ENCODE measurements around the gene BRINP3.
"Not testable (repeated sequence)": the region's sequence is repeated elsewhere in the genome, so short reads cannot be mapped to it uniquely, and the experiment has no call there.

The BRINP3 gene

DNA sequence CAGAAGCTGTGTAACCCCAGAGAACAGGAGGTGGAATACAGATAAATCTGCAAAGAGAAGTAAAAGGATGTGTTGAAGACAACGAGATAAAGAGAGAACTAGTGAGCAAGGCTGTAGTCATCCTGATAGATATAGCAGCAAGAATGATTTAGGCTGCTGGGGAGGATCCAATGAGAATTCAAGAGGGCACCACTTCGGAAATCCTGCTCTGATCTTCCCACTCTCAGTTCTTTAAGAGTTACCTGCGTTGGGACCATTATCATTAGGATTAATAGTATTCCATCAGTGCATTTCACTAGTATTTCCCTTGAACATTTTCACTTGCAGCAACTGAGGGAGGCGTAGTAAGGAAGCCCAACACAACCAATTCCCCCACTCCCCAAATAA lies at the start of gene BRINP3:
BRINP3 (minus strand) TSS at position 103 of the 387 bp plus-strand sequence.
- DNase-seq = no peak

DNA sequence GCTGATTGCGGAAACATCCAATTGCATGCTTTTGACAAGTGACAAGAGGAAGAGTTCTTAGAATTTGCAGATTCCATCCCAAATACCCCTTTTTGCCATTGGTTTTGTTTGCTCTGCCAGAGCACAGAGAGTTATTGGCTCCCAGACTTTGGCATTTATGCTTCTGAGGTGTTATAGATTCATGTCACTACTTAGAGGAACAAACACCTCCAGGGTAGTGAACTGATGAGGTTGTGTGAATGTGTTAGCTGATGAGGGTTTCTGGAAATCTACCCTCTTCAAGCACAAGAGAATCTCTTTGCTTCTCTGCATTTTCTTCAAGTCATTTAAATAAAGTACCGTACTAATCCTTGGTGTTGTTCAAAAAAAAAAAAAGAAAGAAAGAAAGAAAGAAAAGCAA lies 33.9 kb upstream of the BRINP3 start:
- DNase-seq = no peak

DNA sequence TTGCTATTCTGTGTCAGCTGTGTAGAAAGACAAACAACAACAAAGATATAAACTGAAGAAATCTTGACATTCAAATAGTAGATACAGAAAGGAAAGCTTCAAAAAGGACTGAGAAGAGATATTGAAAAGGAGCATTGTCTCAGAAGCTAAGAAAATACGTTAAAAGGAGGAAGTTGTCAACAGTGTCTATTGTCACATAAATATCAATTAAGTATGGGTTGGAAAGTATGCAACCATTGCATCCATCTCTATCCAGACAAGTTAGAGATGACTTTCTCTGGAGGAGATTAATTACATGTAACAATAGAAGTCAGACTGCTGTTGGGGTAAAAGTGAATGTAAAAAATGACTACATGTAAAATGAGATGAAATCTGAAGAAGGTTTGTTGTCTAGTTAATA lies 29.7 kb upstream of the BRINP3 start:
- DNase-seq = no peak

DNA sequence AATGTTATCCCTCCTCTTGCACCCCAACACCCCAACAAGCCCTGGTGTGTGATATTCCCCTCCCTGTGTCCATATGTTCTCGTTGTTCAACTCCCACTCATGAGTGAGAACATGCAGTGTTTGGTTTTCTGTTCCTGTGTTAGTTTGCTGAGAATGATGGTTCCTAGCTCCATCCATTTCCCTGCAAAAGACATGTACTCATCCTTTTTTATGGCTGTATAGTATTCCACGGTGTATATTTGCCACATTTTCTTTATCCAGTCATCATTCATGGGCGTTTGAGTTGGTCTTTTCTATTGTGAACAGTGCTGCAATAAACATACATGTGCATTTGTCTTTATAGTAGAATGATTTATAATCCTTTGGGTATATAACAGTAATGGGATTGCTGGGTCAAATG lies 26.9 kb upstream of the BRINP3 start:
- DNase-seq = not testable (repeated sequence)

DNA sequence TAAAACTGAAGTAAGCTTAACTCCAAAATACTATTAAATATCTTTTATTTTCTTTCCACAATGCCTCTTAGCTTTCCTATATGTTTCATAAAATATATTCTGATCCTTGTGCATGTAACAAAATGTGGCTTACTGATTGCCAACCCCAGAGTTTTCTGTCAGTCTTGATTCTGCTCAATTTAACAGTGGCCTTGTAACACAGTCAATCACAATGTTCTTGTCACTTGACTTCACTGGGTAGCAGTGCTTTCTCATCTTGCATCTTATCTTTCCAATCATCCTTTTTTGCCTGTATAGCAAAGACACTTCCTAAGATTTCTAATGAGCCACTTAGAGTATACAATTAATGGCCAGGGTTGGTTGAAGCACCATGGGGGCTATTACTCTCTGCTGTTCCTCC lies 19.9 kb upstream of the BRINP3 start:
- DNase-seq = no peak

DNA sequence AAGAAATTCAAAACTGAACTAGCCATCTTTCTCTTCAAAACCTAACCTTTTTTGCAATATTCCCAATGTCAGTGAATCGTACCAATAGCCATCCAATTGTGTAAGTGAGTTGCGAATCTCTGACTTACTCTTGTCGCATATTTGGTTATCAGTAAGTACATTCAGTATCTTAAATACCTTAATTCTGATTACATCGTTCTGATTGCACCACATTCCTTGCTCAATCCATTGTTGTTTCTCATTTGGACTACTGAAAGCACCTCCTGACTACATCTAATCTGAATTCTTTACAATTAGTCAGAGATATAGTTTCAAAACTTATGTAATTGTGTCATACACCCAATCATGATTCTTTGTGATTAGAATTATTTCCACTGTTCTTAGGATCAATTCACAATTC lies 16.8 kb upstream of the BRINP3 start:
- no peak for DNase-seq

DNA sequence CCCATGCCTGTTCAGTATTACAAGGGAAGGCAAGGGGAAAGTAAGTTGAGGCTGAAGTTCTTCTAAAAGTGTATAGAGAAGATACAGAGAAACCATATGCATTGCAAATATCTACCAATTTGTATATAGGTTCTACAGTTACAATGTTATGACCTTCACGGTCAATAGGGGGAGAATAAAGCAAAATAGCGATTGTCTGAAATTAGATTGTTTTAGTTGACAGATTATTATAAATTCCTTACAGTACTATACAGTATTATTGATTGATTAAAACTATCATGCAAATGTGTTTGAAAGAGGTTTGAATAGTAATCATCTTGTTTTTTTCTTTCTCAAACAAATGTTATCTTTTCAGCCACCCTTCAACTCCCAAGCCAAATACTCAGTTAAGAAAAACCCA lies 13.7 kb upstream of the BRINP3 start:
- DNase-seq = no peak

DNA sequence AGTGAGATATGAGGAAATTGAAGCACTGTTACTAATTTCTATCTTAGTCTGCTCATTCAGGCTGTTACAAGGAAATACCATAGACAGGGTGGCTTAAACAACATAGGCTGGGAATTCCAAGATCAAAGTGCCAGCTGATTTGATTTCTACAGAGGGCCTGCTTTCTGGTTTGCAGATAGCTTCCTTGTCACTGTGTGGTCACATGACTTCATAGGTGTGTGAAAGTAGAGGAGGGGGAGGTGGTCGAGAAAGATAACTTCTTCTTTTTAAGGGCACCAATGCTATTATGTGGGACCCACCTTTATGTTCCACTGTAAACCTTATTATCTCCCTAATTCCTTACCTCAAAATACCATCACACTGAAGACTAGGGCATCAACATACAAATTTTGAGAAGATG lies 6.4 kb upstream of the BRINP3 start:
- DNase-seq = no peak

DNA sequence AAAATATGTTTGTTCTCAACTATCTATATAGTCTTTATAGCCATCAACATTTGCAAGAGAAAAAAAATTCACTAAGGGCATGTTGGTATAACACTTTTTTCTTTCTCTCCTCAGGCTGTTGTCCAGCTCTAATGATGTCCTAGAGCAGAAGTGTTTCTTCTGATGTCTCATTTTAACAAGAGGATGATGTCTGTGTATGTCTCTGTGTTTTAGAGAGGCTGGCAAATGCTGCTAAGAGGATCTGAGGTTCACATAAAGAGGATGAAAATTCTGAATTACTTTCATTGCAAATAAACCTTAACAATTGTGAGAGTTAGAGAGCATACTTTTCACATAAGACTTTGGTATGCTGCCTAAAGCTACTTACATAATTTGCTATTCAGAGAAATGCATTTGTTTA lies 2.6 kb upstream of the BRINP3 start:
- no peak for DNase-seq

DNA sequence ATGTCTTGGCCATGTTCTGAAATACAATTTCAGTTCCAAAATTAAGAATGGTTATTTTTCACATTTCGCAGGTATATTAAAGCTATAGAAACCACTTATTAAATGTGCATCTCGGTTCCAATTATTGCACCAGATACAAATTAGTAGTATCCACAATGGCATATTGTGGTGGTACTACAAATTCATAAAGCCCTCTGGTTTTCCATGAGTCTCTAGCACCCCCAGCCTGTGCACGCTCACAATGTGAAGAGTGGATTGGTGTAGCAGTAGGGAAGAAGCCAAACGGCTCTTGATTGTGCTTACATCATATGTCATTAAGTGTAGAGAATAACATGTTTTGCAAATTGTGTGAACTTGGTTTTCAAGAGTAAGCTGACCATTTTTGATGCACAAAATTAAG lies 1.9 kb upstream of the BRINP3 start:
- no peak for DNase-seq

DNA sequence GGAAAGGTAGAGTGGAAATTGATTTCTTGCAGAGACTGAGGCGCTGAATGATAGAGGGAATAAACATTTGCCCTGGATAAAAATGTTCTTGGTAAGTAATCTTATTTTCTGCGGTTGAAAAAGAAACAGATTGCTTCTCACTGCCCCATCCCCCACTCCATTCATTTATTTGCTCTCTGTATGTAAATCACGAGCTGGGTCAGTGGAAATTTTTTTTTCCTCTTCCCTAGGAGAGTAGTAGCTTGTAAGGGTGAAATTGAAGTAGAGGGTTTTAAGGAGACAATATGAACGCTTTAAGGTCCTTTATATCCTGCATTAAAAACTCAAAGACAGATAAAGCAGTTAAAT lies 1.4 kb upstream of the BRINP3 start:
- DNase-seq = no peak

DNA sequence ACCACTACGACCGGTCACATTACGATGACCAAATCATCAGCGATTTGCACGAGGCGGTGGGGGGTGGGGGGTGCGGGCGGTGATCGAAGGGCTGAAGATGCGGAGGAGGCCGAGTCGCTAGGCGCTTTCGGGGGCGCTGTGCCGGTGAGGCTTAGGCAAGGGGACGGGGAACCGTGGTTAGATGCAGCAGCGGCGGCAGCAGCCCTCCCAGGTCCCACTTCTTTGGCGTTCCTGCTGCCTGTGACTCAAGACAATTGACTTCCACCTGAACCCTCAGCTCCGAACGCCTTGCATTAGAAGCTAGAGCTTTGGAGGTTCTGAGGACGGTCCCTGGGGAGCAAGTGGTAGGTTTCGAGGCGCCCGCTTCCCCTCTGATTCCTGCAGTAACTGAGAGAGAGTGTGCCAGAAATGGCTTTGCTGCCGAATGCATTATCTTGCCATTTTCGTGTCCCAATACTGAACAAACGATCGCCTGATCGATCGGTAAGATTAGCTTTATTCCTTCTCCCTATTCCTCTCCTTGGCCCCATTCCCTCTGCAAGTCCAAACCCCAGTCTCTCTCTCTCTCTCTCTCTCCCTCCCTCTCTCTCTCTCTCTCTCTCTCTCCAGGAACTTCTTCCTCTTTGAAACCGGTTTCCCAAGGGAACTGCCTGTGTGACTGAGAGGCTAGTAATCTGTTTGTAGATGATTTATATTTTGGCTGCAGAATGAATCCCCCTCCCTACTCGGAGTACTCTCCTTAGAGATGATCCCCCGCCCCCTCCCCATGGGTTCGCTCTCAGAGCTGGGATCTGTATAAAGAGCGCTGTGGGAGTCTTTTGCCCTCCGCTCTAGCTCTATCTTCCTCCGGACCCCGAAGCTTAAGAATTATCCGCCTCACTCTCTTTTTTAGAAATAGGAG lies 735 bp upstream of the BRINP3 start:
- no peak for DNase-seq

DNA sequence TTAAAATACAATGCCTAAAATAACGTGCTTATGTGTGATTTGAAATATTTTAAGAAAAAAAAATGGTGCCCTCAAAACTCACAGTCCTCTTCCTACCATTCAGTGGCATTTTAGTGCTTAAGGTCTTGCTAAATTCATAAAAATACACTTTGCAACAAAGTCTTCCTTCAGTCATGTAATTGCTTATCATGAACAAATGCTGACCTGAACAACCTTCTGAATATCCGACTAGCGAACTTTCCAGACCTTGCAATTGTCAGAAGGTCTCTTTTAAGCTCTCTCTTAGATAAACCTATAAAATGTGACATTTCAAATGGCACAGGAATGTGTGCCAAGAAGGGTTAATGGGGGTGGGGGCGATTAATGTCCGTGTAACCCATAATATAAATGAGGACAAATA lies 858 bp downstream of the BRINP3 start:
- DNase-seq = no peak

DNA sequence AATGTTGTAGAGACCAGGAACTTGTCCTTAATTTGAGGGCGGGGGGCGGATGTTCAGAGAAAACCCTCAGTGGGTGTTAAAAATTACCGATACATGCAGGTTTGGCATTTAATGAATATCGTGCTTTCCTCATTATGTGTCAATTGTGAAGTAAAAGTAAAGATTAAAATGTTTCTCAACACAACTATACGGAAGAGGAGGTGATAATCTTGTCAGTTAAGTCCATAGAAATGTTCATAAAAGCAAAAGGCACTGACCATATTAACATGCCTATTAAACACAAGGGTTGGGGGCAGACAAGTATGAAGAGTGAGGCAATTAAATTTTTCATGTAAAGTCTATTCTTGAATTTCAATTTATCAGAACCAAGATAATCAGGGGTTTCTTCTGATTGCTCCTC lies 1.3 kb downstream of the BRINP3 start:
- DNase-seq = no peak

DNA sequence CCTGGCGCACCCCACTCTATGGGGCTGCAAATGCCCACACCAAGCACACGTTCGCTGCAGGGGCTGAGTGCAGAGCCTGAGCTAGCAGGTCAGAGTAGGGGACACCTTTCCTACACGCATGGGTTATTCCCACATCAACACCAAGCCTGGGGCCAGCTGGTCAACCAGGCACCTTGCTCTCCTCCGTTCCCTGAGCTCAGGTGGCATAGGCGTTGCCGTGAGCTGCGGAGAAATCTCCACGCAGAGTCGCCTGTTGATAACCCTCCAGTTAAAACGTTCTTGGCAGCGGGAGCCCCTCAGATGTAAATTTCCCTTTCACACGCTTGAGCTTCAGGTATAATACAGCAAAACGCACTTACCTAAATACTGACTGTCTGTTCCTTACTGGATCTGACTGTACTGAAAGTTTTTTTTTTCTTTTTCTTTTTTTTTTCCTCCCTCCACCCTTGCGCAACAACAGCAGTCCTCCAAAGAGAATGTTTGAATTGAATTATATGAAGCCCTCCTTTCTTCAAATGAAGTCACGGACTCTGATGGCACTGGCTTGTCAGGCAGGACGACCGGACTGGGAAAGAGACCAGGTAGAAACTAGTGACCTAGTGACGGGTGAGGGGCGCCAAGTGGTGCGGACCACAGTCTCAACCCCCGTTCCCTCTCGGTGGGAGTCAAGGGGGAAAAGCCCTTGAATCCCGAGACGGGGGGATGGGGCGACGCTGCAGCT lies 2.1 kb downstream of the BRINP3 start:
- DNase-seq = no peak

DNA sequence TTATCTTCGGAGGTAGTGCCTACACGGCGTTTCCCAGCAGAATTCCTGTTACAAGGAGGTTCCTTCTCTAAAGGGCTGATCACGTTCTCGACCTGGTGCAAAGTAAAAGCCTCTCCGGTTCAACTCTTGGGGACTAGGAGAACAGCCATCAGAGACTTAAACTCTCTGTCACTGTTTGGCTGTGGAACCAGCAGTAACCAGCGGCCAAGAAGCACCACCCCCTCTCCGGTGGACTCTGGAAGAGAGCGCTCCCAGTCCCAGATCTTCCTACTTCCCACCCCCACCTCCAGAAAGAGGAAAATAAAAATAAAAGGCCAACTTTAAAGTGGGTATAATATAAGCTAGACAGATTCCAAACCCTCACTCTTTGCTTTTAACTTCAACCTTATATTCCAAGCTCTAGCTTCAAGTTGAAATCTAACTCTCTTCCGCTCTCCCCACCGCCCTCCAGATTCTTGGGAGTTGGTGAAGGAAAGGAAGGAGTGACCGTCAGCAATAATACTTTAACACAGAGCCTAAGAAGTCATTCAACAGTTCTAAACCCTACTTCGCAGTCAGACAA lies 2.9 kb downstream of the BRINP3 start:
- DNase-seq = no peak

DNA sequence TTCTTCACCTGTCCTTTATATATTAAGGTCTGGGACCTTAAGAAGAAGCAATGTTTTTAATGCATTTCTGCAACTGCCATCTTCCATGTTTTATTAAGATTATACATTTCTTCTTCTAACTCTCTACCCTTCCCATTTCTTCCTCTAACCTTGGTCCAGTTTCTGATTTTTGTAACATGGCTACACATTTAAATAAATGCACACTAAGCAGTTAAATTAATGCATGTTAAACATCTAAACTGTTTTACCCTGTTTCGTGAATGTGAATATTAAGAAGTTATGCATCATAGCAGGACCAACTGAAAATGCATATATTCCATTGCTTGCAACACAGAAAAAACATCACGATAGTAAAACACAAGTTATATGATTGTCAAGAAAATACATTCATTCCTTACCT lies 3.7 kb downstream of the BRINP3 start:
- no peak for DNase-seq

DNA sequence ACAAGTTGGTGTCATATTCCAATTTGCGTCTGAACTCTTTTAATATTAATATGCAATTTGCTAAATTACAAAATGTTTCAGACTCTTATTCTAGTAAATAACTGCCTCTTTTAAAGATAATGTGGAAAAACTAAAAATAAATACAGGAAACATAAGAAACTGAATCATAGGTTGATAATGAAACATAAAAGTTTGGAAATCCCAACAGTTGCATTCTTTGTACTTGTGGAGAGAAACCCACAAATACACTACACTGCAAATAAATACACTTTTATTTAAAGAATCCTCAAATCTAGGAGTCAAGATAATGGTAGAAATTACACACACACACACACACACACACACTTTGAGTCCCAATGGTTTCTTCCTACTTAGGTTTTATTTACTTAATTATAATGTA lies 5.2 kb downstream of the BRINP3 start:
- DNase-seq = no peak

DNA sequence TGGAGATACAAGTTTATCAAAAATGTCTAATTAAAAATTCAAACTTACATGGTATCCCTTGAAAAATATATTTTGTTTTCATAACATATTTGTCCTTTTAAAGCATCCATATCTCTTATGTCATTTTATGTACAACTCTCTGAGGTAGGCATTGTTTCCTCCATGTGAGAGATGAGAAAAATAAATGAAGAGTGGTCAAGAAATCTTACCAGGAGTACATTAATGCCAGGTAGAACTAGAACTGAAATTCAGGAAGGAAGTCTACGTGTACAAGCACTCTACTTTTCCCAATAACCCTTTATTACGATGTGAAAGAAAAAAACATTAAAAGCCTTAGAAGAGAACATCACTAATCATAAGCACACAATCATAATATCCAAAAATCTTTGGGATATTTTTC lies 5.6 kb downstream of the BRINP3 start:
- DNase-seq = no peak

DNA sequence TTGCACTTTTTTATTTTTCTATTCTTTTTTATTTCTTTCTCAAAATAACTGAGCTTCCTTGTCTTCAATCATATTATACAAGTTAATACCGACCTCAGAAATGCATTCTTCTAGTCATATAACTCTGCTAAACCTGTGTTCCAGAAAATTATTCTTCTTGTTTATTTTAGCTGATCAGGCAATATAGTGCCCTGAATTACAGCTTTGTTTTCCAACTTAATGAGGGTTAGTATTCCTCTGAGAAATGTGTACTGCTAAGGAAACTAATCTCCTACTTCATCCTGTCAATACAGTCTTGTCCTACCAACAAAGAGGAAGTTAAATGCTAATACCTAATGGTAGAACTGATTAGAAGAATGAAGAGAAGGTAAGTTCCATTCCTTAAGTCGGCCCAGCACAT lies 13.0 kb downstream of the BRINP3 start:
- DNase-seq = no peak

DNA sequence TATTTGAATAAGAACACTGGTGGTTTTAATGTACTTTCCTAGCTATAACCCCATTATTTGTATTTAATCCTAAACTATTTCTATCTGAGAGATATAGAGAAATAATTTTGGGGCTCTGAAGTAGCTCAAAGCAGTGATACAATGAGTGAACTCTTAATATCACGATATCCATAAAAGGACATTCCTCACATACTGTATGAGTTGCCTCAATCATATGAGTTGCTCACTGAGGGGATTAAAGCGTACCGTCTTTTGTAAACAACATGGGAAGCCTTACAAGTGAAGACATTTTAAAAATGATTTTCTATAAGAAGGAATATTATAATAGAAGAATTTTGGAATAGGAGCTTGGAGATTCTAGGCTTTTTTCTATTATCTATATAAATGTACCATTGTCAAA lies 21.5 kb downstream of the BRINP3 start:
- DNase-seq = no peak

DNA sequence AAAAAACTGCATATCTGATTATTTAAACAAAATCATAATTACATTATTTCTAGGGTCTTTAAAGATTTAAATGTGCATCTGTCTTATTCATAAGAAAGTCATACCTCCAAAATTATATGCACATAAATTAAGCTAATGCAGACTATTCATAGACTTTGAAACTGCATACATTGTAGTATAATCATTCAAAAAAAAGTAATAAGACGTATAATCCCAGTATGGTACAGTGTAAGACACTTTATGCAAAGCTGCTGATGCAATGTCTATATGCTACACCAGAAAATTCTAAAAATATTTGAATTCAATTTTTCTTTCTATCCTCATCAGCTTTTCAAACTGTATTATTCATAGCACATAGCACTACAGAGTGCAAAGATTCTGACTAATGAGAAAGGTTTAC lies 22.0 kb downstream of the BRINP3 start:
- no peak for DNase-seq

DNA sequence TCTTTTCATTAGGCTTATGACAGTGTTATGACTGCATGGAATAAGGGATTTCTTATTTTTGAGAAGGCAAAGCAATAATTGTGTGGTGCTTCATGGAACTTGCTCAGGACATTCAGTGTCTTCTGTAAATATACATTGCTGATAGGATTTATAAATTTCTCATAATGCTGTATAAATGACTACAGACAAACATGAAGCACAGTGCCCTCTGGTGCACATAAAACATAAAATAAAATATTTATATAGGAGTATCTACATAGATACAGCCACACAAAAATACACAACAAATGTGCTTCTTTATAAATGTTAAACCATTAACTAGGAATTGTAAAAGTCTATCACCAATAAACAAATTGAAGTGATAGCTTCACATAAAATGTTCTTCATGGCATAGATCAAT lies 24.1 kb downstream of the BRINP3 start:
- no peak for DNase-seq

DNA sequence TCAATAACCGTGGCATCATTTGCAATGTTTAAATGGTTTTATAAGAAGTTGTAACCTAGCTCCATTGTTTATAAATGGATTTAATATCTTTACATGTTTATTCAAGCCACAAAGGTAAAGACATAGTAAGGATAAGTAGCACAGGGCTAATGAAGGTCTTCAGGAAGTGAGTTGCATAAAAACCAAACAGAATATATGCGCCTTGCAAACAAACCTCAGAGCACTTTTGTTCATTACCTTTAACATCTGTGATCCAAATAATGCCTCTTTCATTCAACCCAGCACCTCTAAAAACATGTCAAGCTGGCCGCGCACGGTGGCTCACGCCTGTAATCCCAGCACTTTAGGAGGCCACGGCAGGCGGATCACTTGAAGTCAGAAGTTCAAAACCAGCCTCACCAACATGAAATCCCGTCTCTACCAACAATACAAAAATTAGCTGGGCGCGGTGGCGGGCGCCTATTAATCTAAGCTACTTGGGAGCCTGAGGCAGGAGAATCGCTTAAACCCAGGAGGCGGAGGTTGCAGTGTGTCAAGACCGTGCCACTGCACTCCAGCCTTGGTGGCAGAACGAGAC lies 25.3 kb downstream of the BRINP3 start:
- no peak for DNase-seq
